Heart right ventricle (tissue), 16 donors: ENCODE measurements around the gene NAALADL1. TPM values are rescaled to one million over a fixed set of nuclear protein-coding genes. Genes with fewer than 3 reads are reported as not detected.
A peak's percentile ranks its signal among the peaks of the same experiment; 100 is the strongest.

Experiments
- ATAC-seq, 8 donors: fragments of 200-7000 bp; cut with Tn5 transposase; one replicate each; pipeline ENCODE4 v1.9.1; 2020; ENCODE audit warnings: mild to moderate bottlenecking in 8 of 8, moderate library complexity in 8 of 8, moderate number of reproducible peaks in 1 of 8
- DNase-seq, 2 donors: peaks; one replicate each; pipeline ENCODE4 v3.0.0-alpha.2; 2020
- H3K27ac ChIP-seq, 10 donors: fragments of 200-600 bp; sonication (generic) in 2 of 10; one replicate each; pipeline versions ENCODE4 v1.5.0 to v1.8.0; 2020 to 2022; ENCODE audit warnings: mild to moderate bottlenecking in 3 of 10
- H3K27me3 ChIP-seq, 7 donors: fragments of 200-600 bp; one replicate each; pipeline ENCODE4 v1.8.0; 2021 to 2022; ENCODE audit warnings: mild to moderate bottlenecking in 2 of 7
- H3K36me3 ChIP-seq, 9 donors: fragments of 200-600 bp; sonication (generic) in 1 of 9; one replicate each; pipeline versions ENCODE4 v1.5.0 to v1.8.0; 2020 to 2022; ENCODE audit warnings: mild to moderate bottlenecking in 2 of 9
- H3K4me1 ChIP-seq, 9 donors: fragments of 200-600 bp; sonication (generic) in 1 of 9; one replicate each; pipeline versions ENCODE4 v1.5.0 to v1.8.0; 2020 to 2022; ENCODE audit warnings: mild to moderate bottlenecking in 4 of 9
- H3K4me3 ChIP-seq, 10 donors: fragments of 200-600 bp; sonication (generic) in 2 of 10; one replicate each; pipeline versions ENCODE4 v1.5.0 to v1.8.0; 2020 to 2022; ENCODE audit warnings: mild to moderate bottlenecking in 7 of 10, moderate library complexity in 2 of 10
- H3K9me3 ChIP-seq, 11 donors: fragments of 200-600 bp in 10 of 11; sonication (generic) in 2 of 11; one replicate each; pipeline versions ENCODE4 v1.5.0 to v1.8.0; 2013 to 2022; ENCODE audit warnings: mild to moderate bottlenecking in 2 of 11, control low read depth in 1 of 11, moderate library complexity in 1 of 11
- WGBS, 2 donors: extraction: QIAGEN DNeasy Blood & Tissue Kit; methylation state at CpG; one replicate each; pipeline ENCODE4 v1.1.7; 2013; ENCODE audit warnings: inconsistent platforms in 1 of 2; 5-methylcytosine and 5-hydroxymethylcytosine counted together
- intact Hi-C, 10 donors: fragments of 100-400 bp; cut with DNase I; formaldehyde crosslinking; loops; one replicate each; pipeline versions ENCODE4 v1.11.1 to v1.14.2; 2022
- polyA plus RNA-seq, 2 donors: library from polyadenylated mRNA; stranded (reverse); fragments of 200-250 nt; gene quantifications; one replicate each; pipeline ENCODE4 v1.2.3, GENCODE V29; 2013
- total RNA-seq, 10 donors: library from RNA; stranded (reverse); fragmentation: NEBNext Ultra II Directional in 3 of 10; extraction: Animal tissue kit (Norgen Biotek cat#: 25700) in 3 of 10; gene quantifications; one replicate each; pipeline versions ENCODE4 v1.2.1 to v1.2.4, GENCODE V29; 2021 to 2023
- TF ChIP-seq, protein P1 (sequence below), 9 donors: fragments of 200-600 bp; sonication (generic) in 2 of 9; IDR thresholded peaks; one replicate each; pipeline versions ENCODE4 v1.5.0 to v1.8.0; 2021 to 2022; ENCODE audit warnings: antibody characterized with exemption in 9 of 9, mild to moderate bottlenecking in 5 of 9, moderate library complexity in 1 of 9
- donor health status: Arrhythmogenic right ventricular cardiomyopathy.
- donor health status: ischemic (EF 13 %, LVEDD 7.1; RV severe dilation, severe dysfunction).
- donor health status: healthy with polysubstance abuse.
- donor health status: DM: no; HTN: yes; CAD: no.
- donor health status: DM: no; HTN: no; CAD: no.
- donor health status: ischemic (EF 25% LVEDD 6.9; RV normal size, moderate dysfunction).
- donor health status: ischemic (EF 25% LVEDD 5.7; RV mildly dilated, moderate dysfunction).
- donor health status: healthy.
- donor health status: DM: yes; HTN: yes; CAD: no.
- donor health status: Ischemic cardiomyopathy.
- donor health status: ischemic (EF 35%, LVEDD 5.7; RV mildly dilated, moderate dysfunction).
- donor health status: nonischemic (EF 11% LVEDD 7.7; RV severe dilation, severe dysfunction).
- donor health status: DM: yes; HTN: yes; CAD: no.
- donor health status: PGD.
- donor health status: ischemic (EF 29% LVEDD 5.4; RV normal size, mild dysfunction).
- donor health status: nonischemic (EF 23%, LVEDD 6.1; RV moderate dilation, normal function).

Gene NAALADL1
- total and polyA plus RNA-seq, 12 donors = 2.1 to 9.1 (median 3.9) TPM

DNA sequence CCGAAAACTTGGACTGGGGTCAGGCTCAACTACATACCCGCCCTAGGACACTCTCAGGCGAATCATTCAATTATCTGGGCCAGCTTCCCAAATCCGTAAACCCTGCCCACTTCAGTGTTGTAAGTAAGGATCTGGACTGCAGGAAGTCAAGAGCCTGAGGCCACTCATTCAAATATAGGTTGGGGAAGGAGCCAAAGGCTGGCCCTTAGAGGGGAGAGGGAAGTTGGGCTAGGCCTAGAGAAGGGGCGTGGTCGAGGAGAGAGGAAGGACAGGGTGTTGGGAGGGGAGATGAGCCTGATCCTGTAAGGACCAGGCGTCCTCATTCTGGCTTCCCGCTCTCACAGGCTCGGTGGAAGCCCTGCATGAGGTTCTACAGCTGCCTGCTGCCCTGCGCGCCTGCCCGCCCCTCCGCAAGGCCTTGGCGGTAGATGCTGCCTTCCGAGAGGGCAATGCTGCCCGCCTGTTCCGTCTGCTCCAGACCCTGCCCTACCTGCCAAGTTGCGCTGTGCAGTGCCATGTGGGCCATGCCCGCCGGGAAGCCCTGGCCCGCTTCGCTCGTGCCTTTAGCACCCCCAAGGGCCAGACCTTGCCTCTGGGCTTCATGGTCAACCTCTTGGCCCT lies 14.4 kb downstream of the NAALADL1 start:
- Histone ChIP-seq H3K27ac (peak overlapping the region in 1 of 10 donors; percentile 44), H3K27me3 (no peaks in the 10 kb centered on the region), H3K4me1 (peaks cover 0 to 61% (median 29%) of the 10 kb centered on the region in 9 donors), H3K9me3 (no peaks in the 10 kb centered on the region), H3K4me3 (no peak overlapping the region), H3K36me3 (peaks cover 0 to 33% (median 4%) of the 10 kb centered on the region in 9 donors)
- 85 to 88% methylated on average over 23 of the region's 23 CpGs for WGBS, 2 donors
- DNase-seq (peak; percentile 30 to 47), ATAC-seq (peak in 3 of 8 donors; percentile 2 to 24 (median 22))
- TF ChIP-seq, protein P1, sequence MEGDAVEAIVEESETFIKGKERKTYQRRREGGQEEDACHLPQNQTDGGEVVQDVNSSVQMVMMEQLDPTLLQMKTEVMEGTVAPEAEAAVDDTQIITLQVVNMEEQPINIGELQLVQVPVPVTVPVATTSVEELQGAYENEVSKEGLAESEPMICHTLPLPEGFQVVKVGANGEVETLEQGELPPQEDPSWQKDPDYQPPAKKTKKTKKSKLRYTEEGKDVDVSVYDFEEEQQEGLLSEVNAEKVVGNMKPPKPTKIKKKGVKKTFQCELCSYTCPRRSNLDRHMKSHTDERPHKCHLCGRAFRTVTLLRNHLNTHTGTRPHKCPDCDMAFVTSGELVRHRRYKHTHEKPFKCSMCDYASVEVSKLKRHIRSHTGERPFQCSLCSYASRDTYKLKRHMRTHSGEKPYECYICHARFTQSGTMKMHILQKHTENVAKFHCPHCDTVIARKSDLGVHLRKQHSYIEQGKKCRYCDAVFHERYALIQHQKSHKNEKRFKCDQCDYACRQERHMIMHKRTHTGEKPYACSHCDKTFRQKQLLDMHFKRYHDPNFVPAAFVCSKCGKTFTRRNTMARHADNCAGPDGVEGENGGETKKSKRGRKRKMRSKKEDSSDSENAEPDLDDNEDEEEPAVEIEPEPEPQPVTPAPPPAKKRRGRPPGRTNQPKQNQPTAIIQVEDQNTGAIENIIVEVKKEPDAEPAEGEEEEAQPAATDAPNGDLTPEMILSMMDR (IDR thresholded peaks at IDR 0.05) = no peak
- intact Hi-C loops = loop anchor here in 1 of 10 donors (5.0 kb wide), 1 partner anchor 38 kb away; the partner anchor contains the start of genes CDCA5 and ZFPL1

DNA sequence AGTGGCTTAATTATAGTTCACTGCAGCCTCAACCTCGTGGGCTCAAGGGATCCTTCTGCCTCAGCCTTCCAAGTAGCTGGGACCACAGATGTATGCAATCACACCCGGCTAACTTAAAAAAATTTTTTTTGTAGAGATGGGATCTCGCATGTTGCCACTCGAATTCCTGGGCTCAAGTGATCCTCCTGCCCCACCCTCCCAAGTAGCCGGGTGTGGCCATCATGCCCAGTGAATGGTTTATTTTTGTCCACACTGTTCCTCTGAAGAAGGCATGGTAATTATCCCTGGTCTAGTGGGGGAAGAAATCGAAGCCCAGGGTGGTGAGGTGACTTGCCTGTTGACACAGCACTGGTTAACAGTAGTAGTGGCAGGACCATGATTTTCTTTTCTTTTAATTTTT lies 15.5 kb downstream of the NAALADL1 start:
- H3K4me3 ChIP-seq = no peak overlapping the region
- H3K4me1 ChIP-seq = peaks cover 0 to 55% (median 25%) of the 10 kb centered on the region in 9 donors
- TF ChIP-seq, protein P1 (IDR thresholded peaks at IDR 0.05) = no peak
- no peak for ATAC-seq
- intact Hi-C loops = loop anchor here in 1 of 10 donors (5.0 kb wide), 1 partner anchor 39 kb away; the partner anchor contains the start of genes CDCA5 and ZFPL1
- WGBS, 2 donors = 85 to 87% methylated on average over 6 of the region's 6 CpGs
- no peak for DNase-seq
- no peak overlapping the region for H3K27ac ChIP-seq
- peaks cover 0 to 44% (median 6%) of the 10 kb centered on the region in 9 donors for H3K36me3 ChIP-seq
- H3K27me3 ChIP-seq = no peaks in the 10 kb centered on the region
- H3K9me3 ChIP-seq = no peaks in the 10 kb centered on the region

DNA sequence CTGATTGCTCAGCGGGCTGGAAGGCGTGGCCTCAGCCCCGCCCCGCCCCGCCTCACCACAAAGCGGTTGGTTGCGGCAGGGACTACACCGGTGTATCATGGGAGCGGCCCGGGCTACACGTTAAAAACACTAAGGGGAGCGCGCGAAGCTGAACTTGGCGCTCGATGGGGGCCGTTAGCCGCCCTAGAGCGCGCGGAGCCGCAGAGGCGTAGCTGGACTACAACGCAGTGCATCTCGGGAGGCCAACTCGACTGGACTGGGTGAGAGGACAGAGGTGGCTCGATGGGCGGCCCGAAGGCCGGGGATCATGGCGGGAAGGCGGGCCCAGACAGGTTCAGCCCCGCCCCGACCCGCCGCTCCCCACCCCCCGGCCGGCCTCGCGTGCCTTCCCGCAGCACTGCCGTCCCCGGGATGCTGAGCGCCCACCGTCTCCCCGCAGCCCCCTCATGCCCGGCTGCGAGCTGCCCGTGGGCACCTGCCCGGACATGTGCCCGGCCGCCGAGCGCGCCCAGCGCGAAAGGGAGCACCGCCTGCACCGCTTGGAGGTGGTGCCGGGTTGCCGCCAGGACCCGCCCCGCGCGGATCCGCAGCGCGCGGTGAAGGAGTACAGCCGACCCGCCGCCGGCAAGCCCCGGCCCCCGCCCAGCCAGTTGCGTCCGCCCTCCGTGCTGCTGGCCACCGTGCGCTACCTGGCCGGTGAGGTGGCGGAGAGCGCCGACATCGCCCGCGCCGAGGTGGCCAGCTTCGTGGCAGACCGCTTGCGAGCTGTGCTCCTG lies 17.3 kb downstream of the NAALADL1 start, which contains the start of gene SAC3D1:
TSS of gene SAC3D1 (plus strand) at position 364 of the 776 bp plus-strand sequence. CDS start at position 447, 83 bp downstream.
- Histone ChIP-seq H3K4me1 (peaks cover 0 to 40% (median 18%) of the 10 kb centered on the region in 9 donors), H3K36me3 (peaks cover 0 to 59% (median 10%) of the 10 kb centered on the region in 9 donors), H3K27ac (peak within 1 kb of the TSS; percentile 81 to 97 (median 93)), H3K27me3 (no peaks in the 10 kb centered on the region), H3K4me3 (peak within 1 kb of the TSS; percentile 42 to 92 (median 80)), H3K9me3 (no peaks in the 10 kb centered on the region)
- intact Hi-C loops = loop anchor here in 3 of 10 donors (1.0 to 5.0 kb wide), 3 partner anchors 41 to 44 kb away; partner anchors contain the start of genes CDCA5 (in 3 of the 3) and ZFPL1 (in 3 of the 3)
- DNase-seq (peak; percentile 89), ATAC-seq (peak; percentile 96 to 98 (median 97))
- TF ChIP-seq, protein P1 (IDR thresholded peaks at IDR 0.05) = peak in 2 of 9 donors; percentile 9 to 16
- 0 to 1% methylated on average over 90 to 91 of the region's 91 CpGs for WGBS, 2 donors

DNA sequence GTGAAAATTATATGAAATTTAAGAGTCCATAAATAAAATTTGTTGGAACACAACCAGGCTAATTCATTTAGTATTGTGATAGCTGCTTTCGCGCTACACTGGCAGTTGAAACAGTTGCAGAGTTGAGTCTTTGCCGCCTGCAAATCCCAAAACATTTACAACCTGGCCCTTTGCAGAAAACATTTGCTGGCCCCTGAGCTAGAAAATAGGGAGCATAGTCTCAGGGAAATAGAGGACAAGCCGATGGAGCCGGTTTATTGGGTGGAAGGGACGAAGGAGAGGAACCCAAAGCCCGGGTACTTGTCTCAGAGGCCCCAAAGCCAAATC lies 17.9 kb downstream of the NAALADL1 start:
- TF ChIP-seq, protein P1 (IDR thresholded peaks at IDR 0.05) = no peak
- peak overlapping the region; percentile 42 to 92 (median 80) for H3K4me3 ChIP-seq
- intact Hi-C loops = loop anchor here in 3 of 10 donors (1.0 to 5.0 kb wide), 3 partner anchors 42 to 44 kb away; partner anchors contain the start of genes CDCA5 (in 3 of the 3) and ZFPL1 (in 3 of the 3)
- no peaks in the 10 kb centered on the region for H3K9me3 ChIP-seq
- WGBS, 2 donors = 15 to 19% methylated on average over 7 of the region's 7 CpGs
- ATAC-seq (no peak), DNase-seq (no peak)
- peaks cover 0 to 40% (median 18%) of the 10 kb centered on the region in 9 donors for H3K4me1 ChIP-seq
- no peaks in the 10 kb centered on the region for H3K27me3 ChIP-seq
- H3K27ac ChIP-seq = peak overlapping the region; percentile 81 to 97 (median 93)
- peaks cover 0 to 59% (median 15%) of the 10 kb centered on the region in 9 donors for H3K36me3 ChIP-seq
